ENCODE measurements around the gene MACROD2. TPM values are rescaled to one million over a fixed set of nuclear protein-coding genes. Genes with fewer than 3 reads are reported as not detected.
A peak's percentile ranks its signal among the peaks of the same experiment; 100 is the strongest.

MACROD2 gene
- total RNA-seq, 1 experiment from 2014 or later = 1.6 TPM

- H2BK20ac ChIP-seq (ENCODE audit: low read depth, low read length, poor library complexity, severe bottlenecking) = no peak overlapping the region
- H3K9me3 ChIP-seq (ENCODE audit: control insufficient read depth, low read depth, low read length) = no peaks in the 10 kb centered on the region
- Mint-ChIP-seq H3K4me3 (no peak overlapping the region), H3K4me1 (peaks cover 17 to 20% of the 10 kb centered on the region in 2 experiments), H3K27me3 (ENCODE audit: low read depth) (no peaks in the 10 kb centered on the region; the same call in 1 of the 2 replicates), H3K36me3 (ENCODE audit: insufficient read depth in 1 of 3, low read depth in 3 of 3) (peaks cover 0 to 6% (median 3%) of the 10 kb centered on the region in 3 experiments; a peak in 3 of 7 replicates), H3K27ac (peak overlapping the region in 1 of 3 experiments; percentile 7; a peak in 1 of 7 replicates), H3K9me3 (peaks cover 0 to 1% of the 10 kb centered on the region in 2 experiments; a peak in 1 of 5 replicates)
- no peak overlapping the region for H4K8ac ChIP-seq (replicated peaks; ENCODE audit: insufficient read length, low read depth, low read length)
- H3K79me1 ChIP-seq (ENCODE audit: insufficient read depth, low read depth, low read length, poor library complexity, severe bottlenecking) = no peaks in the 10 kb centered on the region
- no peak overlapping the region for H3K4me2 ChIP-seq (ENCODE audit: insufficient read depth, insufficient read length, low read length)
- no peak overlapping the region for H3K27ac ChIP-seq (ENCODE audit: insufficient read length, low read depth, low read length)
- no peak overlapping the region for H3T11ph ChIP-seq (ENCODE audit: low read length)
- no peak for DNase-seq
- TF ChIP-seq CTCF (conservative IDR thresholded peaks at IDR 0.05) = no peak
- H3K56ac ChIP-seq (ENCODE audit: insufficient read length, low read depth, low read length) = no peak overlapping the region
- H3K79me2 ChIP-seq (ENCODE audit: insufficient read depth, low read length) = no peaks in the 10 kb centered on the region
- H3K27me3 ChIP-seq (ENCODE audit: insufficient read depth, low read length) = no peaks in the 10 kb centered on the region
- no peak overlapping the region for H4K5ac ChIP-seq (ENCODE audit: insufficient read length, low read depth, low read length)
- no peak overlapping the region for H3K23ac ChIP-seq (ENCODE audit: insufficient read length, low read depth, low read length)
- H3K9ac ChIP-seq (ENCODE audit: extremely low read depth, insufficient read length, low read length) = no peak overlapping the region
- no peak overlapping the region for H4K91ac ChIP-seq (ENCODE audit: insufficient read length, low read depth, low read length)
- H2BK120ac ChIP-seq (ENCODE audit: low read depth, low read length, poor library complexity, severe bottlenecking) = no peak overlapping the region
- no peak overlapping the region for H2AFZ ChIP-seq (ENCODE audit: low read length)
- H2BK5ac ChIP-seq (ENCODE audit: insufficient read length, low read length) = no peak overlapping the region
- WGBS (ENCODE audit: extremely low coverage, insufficient read length, low lambda C conversion rate) = no CpG with 5 or more reads among the region's 3 CpGs
- no peak overlapping the region for H2BK15ac ChIP-seq (ENCODE audit: low read depth, low read length)
- no peak overlapping the region for H3K4ac ChIP-seq (ENCODE audit: low read depth, low read length)
- peaks cover 3% of the 10 kb centered on the region for H4K20me1 ChIP-seq (ENCODE audit: control insufficient read depth, insufficient read depth, insufficient read length)
- no peak overlapping the region for H2AK5ac ChIP-seq (ENCODE audit: insufficient read length, low read length)
- no peaks in the 10 kb centered on the region for H3K23me2 ChIP-seq (ENCODE audit: insufficient read length, low read depth, low read length, poor library complexity, severe bottlenecking)
- no peak overlapping the region for H2BK12ac ChIP-seq (ENCODE audit: insufficient read length, low read depth, low read length)
- no peak overlapping the region for H3K18ac ChIP-seq (ENCODE audit: insufficient read length, low read depth, low read length)
- no peaks in the 10 kb centered on the region for H3K4me1 ChIP-seq (ENCODE audit: insufficient read depth, low read length)
- no peak overlapping the region for H3K14ac ChIP-seq (ENCODE audit: insufficient read depth, low read length)
Measured at GRCh38 chr20:16058268-16058667, 2063.0 kb downstream of the MACROD2 start.

Data from H9 (cell line).